ENCODE measurements around the gene NEK2.
"Not testable (repeated sequence)": the region's sequence is repeated elsewhere in the genome, so short reads cannot be mapped to it uniquely, and the experiment has no call there.

The NEK2 gene

GRCh38 chr1:211675230-211676105, at the start of gene NEK2:
TSS of gene NEK2 (minus strand) at chr1:211675621. CDS start at chr1:211675479, 142 bp downstream.
- DNase-seq = peak; percentile 82 to 89

GRCh38 chr1:211724687-211725196, 49.3 kb upstream of the NEK2 start:
- no peak for DNase-seq

- DNase-seq = no peak
Observed at GRCh38 chr1:211723273-211723672, 47.9 kb upstream of the NEK2 start.

GRCh38 chr1:211722277-211723175, 47.1 kb upstream of the NEK2 start:
- no peak for DNase-seq

GRCh38 chr1:211716555-211716954, 41.1 kb upstream of the NEK2 start:
- not testable (repeated sequence) for DNase-seq

- DNase-seq = no peak
Observed at GRCh38 chr1:211715971-211716370, 40.5 kb upstream of the NEK2 start.

- DNase-seq = no peak
Observed at GRCh38 chr1:211714154-211714553, 38.7 kb upstream of the NEK2 start.

- DNase-seq = no peak
Observed at GRCh38 chr1:211713231-211713630, 37.8 kb upstream of the NEK2 start.

- DNase-seq = no peak
Observed at GRCh38 chr1:211711315-211711705, 35.9 kb upstream of the NEK2 start.

- no peak for DNase-seq
Observed at GRCh38 chr1:211710566-211711314, 35.3 kb upstream of the NEK2 start.

GRCh38 chr1:211708926-211709325, 33.5 kb upstream of the NEK2 start:
- no peak for DNase-seq

- DNase-seq = no peak
Observed at GRCh38 chr1:211708006-211708405, 32.6 kb upstream of the NEK2 start.

GRCh38 chr1:211705467-211706091, 30.2 kb upstream of the NEK2 start:
- DNase-seq = no peak

GRCh38 chr1:211704543-211704942, 29.1 kb upstream of the NEK2 start:
- no peak for DNase-seq

GRCh38 chr1:211703812-211704537, 28.6 kb upstream of the NEK2 start:
- no peak for DNase-seq

GRCh38 chr1:211701733-211702132, 26.3 kb upstream of the NEK2 start:
- DNase-seq = no peak

- no peak for DNase-seq
Observed at GRCh38 chr1:211699059-211699458, 23.6 kb upstream of the NEK2 start.

- peak; percentile 90 to 91 for DNase-seq
Observed at GRCh38 chr1:211698161-211699026, 23.0 kb upstream of the NEK2 start.

- DNase-seq = no peak
Observed at GRCh38 chr1:211697356-211697755, 21.9 kb upstream of the NEK2 start.

- no peak for DNase-seq
Observed at GRCh38 chr1:211695135-211695816, 19.9 kb upstream of the NEK2 start.

Data from activated CD4-positive, alpha-beta T cell treated with anti-CD3 and anti-CD28 coated beads, Interleukin-2, amount 50 U/mL, for 48 hours (primary cell).